Activated CD8-positive, alpha-beta memory T cell treated with anti-CD3 and anti-CD28 coated beads, Interleukin-2, amount 10 ng/mL, durations not matched to agents 7 days and 5 days (primary cell): ENCODE measurements around the gene FSIP2. TPM values are rescaled to one million over a fixed set of nuclear protein-coding genes. Genes with fewer than 3 reads are reported as not detected.

Source experiments
- ATAC-seq: fragments of 150-1000 bp; cut with Tn5 transposase; one replicate; pipeline ENCODE4 v1.10.0; 2021; ENCODE audit warnings: moderate library complexity
- CTCF ChIA-PET: fragments of 350-600 bp; sonication (Branson Sonifier 250); formaldehyde crosslinking; loops from one replicate; lab custom pipeline; 2021; ENCODE audit warnings: antibody characterized with exemption; lab: Charles Lee
- DNase-seq: peaks from one replicate; pipeline ENCODE4 v3.0.0-alpha.2; 2020
- H3K27ac Mint-ChIP-seq: one replicate; pipeline ENCODE4 v1.8.0; 2021; ENCODE audit warnings: mild to moderate bottlenecking, mixed read lengths
- H3K27me3 Mint-ChIP-seq: one replicate; pipeline ENCODE4 v1.8.0; 2021; ENCODE audit warnings: mixed read lengths
- H3K36me3 Mint-ChIP-seq: one replicate; pipeline ENCODE4 v1.8.0; 2021; ENCODE audit warnings: mild to moderate bottlenecking, mixed read lengths
- H3K4me1 Mint-ChIP-seq: one replicate; pipeline ENCODE4 v1.8.0; 2021; ENCODE audit warnings: mixed read lengths
- H3K4me3 Mint-ChIP-seq: one replicate; pipeline ENCODE4 v1.8.0; 2021; ENCODE audit warnings: mild to moderate bottlenecking, moderate library complexity, mixed read lengths
- H3K9me3 Mint-ChIP-seq: one replicate; pipeline ENCODE4 v1.8.0; 2022; ENCODE audit warnings: low read depth, mixed read lengths
- total RNA-seq, 2 experiments: library from RNA; stranded (reverse); gene quantifications; one replicate each; pipeline ENCODE4 v1.2.3, GENCODE V29; 2021

FSIP2 gene
- total RNA-seq, 2 experiments from 2014 or later, result 0.09 TPM

- Mint-ChIP-seq H3K4me1 (no peaks in the 10 kb centered on the region), H3K9me3 (peaks cover under 1% of the 10 kb centered on the region), H3K27ac (no peak overlapping the region), H3K4me3 (no peak overlapping the region), H3K36me3 (no peaks in the 10 kb centered on the region), H3K27me3 (no peaks in the 10 kb centered on the region)
- CTCF ChIA-PET, result no interaction called here
- DNase-seq, result no peak
- ATAC-seq, result no peak
Observed at GRCh38 chr2:185785156-185785555, 46.6 kb downstream of the FSIP2 start.

GRCh38 chr2:185785851-185786473 lies 47.4 kb downstream of the FSIP2 start:
- CTCF ChIA-PET, result no interaction called here
- ATAC-seq (no peak), DNase-seq (no peak)
- Mint-ChIP-seq H3K27me3 (no peaks in the 10 kb centered on the region), H3K9me3 (no peaks in the 10 kb centered on the region), H3K4me1 (no peaks in the 10 kb centered on the region), H3K27ac (no peak overlapping the region), H3K36me3 (no peaks in the 10 kb centered on the region), H3K4me3 (no peak overlapping the region)

- CTCF ChIA-PET, result no interaction called here
- DNase-seq (no peak), ATAC-seq (no peak)
- no peaks in the 10 kb centered on the region for H3K36me3 Mint-ChIP-seq
- no peaks in the 10 kb centered on the region for H3K9me3 Mint-ChIP-seq
- H3K4me1 Mint-ChIP-seq, result no peaks in the 10 kb centered on the region
- H3K4me3 Mint-ChIP-seq, result no peak overlapping the region
- H3K27ac Mint-ChIP-seq, result no peak overlapping the region
- H3K27me3 Mint-ChIP-seq, result no peaks in the 10 kb centered on the region
Observed at GRCh38 chr2:185787227-185788145, 48.9 kb downstream of the FSIP2 start.

GRCh38 chr2:185790361-185790760 lies 51.8 kb downstream of the FSIP2 start:
- H3K36me3 Mint-ChIP-seq, result no peaks in the 10 kb centered on the region
- CTCF ChIA-PET, result no interaction called here
- no peak for DNase-seq

GRCh38 chr2:185793532-185794345 lies 55.1 kb downstream of the FSIP2 start:
- Mint-ChIP-seq H3K9me3 (no peaks in the 10 kb centered on the region), H3K27me3 (no peaks in the 10 kb centered on the region), H3K27ac (no peak overlapping the region), H3K4me3 (no peak overlapping the region), H3K4me1 (peaks cover 6% of the 10 kb centered on the region), H3K36me3 (no peaks in the 10 kb centered on the region)
- ATAC-seq (no peak), DNase-seq (no peak)
- CTCF ChIA-PET, result no interaction called here

More at GRCh38 chr2:185790361-185790760, 51.8 kb downstream of the FSIP2 start:
- no peak for ATAC-seq
- H3K27ac Mint-ChIP-seq, result no peak overlapping the region
- H3K27me3 Mint-ChIP-seq, result no peaks in the 10 kb centered on the region
- H3K4me3 Mint-ChIP-seq, result no peak overlapping the region
- H3K4me1 Mint-ChIP-seq, result no peaks in the 10 kb centered on the region
- H3K9me3 Mint-ChIP-seq, result no peaks in the 10 kb centered on the region

- Mint-ChIP-seq H3K27me3 (no peaks in the 10 kb centered on the region), H3K4me1 (peaks cover 6% of the 10 kb centered on the region), H3K4me3 (no peak overlapping the region), H3K36me3 (no peaks in the 10 kb centered on the region), H3K27ac (no peak overlapping the region), H3K9me3 (no peaks in the 10 kb centered on the region)
- CTCF ChIA-PET, result no interaction called here
- ATAC-seq, result no peak
- DNase-seq, result no peak
Observed at GRCh38 chr2:185796758-185797157, 58.2 kb downstream of the FSIP2 start.

GRCh38 chr2:185802926-185803325 lies 64.3 kb downstream of the FSIP2 start:
- CTCF ChIA-PET, result no interaction called here
- H3K36me3 Mint-ChIP-seq, result no peaks in the 10 kb centered on the region
- DNase-seq (no peak), ATAC-seq (no peak)
- no peak overlapping the region for H3K4me3 Mint-ChIP-seq
- no peak overlapping the region for H3K27ac Mint-ChIP-seq
- no peaks in the 10 kb centered on the region for H3K4me1 Mint-ChIP-seq
- no peaks in the 10 kb centered on the region for H3K27me3 Mint-ChIP-seq
- H3K9me3 Mint-ChIP-seq, result no peaks in the 10 kb centered on the region

GRCh38 chr2:185806783-185807182 lies 68.2 kb downstream of the FSIP2 start:
- Mint-ChIP-seq H3K9me3 (peaks cover 2% of the 10 kb centered on the region), H3K4me1 (no peaks in the 10 kb centered on the region), H3K27ac (no peak overlapping the region), H3K27me3 (no peaks in the 10 kb centered on the region), H3K4me3 (no peak overlapping the region), H3K36me3 (no peaks in the 10 kb centered on the region)
- ATAC-seq (no peak), DNase-seq (no peak)
- CTCF ChIA-PET, result no interaction called here

GRCh38 chr2:185807351-185807750 lies 68.7 kb downstream of the FSIP2 start:
- no peak overlapping the region for H3K4me3 Mint-ChIP-seq
- peaks cover 2% of the 10 kb centered on the region for H3K9me3 Mint-ChIP-seq
- H3K27ac Mint-ChIP-seq, result no peak overlapping the region
- H3K27me3 Mint-ChIP-seq, result no peaks in the 10 kb centered on the region
- H3K4me1 Mint-ChIP-seq, result no peaks in the 10 kb centered on the region
- CTCF ChIA-PET, result no interaction called here
- H3K36me3 Mint-ChIP-seq, result no peaks in the 10 kb centered on the region
- DNase-seq (no peak), ATAC-seq (no peak)

GRCh38 chr2:185811580-185811979 lies 73.0 kb downstream of the FSIP2 start:
- H3K4me1 Mint-ChIP-seq, result no peaks in the 10 kb centered on the region
- peaks cover 2% of the 10 kb centered on the region for H3K9me3 Mint-ChIP-seq
- DNase-seq (no peak), ATAC-seq (no peak)
- no peaks in the 10 kb centered on the region for H3K27me3 Mint-ChIP-seq
- no peak overlapping the region for H3K4me3 Mint-ChIP-seq
- no peaks in the 10 kb centered on the region for H3K36me3 Mint-ChIP-seq
- CTCF ChIA-PET, result interaction anchor here (0.7 kb wide), 1 partner anchor 76 kb away, joined by 3 read pairs; no protein-coding TSS in a partner anchor
- H3K27ac Mint-ChIP-seq, result no peak overlapping the region

- H3K9me3 Mint-ChIP-seq, result peaks cover 2% of the 10 kb centered on the region
- CTCF ChIA-PET, result no interaction called here
- no peak overlapping the region for H3K4me3 Mint-ChIP-seq
- no peaks in the 10 kb centered on the region for H3K27me3 Mint-ChIP-seq
- H3K27ac Mint-ChIP-seq, result no peak overlapping the region
- no peaks in the 10 kb centered on the region for H3K36me3 Mint-ChIP-seq
- DNase-seq, result no peak
- H3K4me1 Mint-ChIP-seq, result no peaks in the 10 kb centered on the region
- no peak for ATAC-seq
Observed at GRCh38 chr2:185813707-185814106, 75.1 kb downstream of the FSIP2 start.

GRCh38 chr2:185817991-185818390 lies 79.4 kb downstream of the FSIP2 start:
- no peak overlapping the region for H3K4me3 Mint-ChIP-seq
- peaks cover 4% of the 10 kb centered on the region for H3K9me3 Mint-ChIP-seq
- ATAC-seq (no peak), DNase-seq (no peak)
- H3K4me1 Mint-ChIP-seq, result no peaks in the 10 kb centered on the region
- CTCF ChIA-PET, result no interaction called here
- no peaks in the 10 kb centered on the region for H3K36me3 Mint-ChIP-seq
- no peak overlapping the region for H3K27ac Mint-ChIP-seq
- H3K27me3 Mint-ChIP-seq, result no peaks in the 10 kb centered on the region

- ATAC-seq, result no peak
- Mint-ChIP-seq H3K9me3 (peaks cover 4% of the 10 kb centered on the region), H3K4me3 (no peak overlapping the region), H3K27ac (no peak overlapping the region), H3K4me1 (no peaks in the 10 kb centered on the region), H3K27me3 (no peaks in the 10 kb centered on the region), H3K36me3 (no peaks in the 10 kb centered on the region)
- no peak for DNase-seq
- CTCF ChIA-PET, result no interaction called here
Observed at GRCh38 chr2:185821467-185821866, 82.9 kb downstream of the FSIP2 start.
